Mesodermal cell (in vitro differentiated cells): Measurements from ENCODE around the gene TTC16.

Experiments
- H3K27ac ChIP-seq: 2 replicates; pipeline ENCODE4 v1.7.0; 2013; ENCODE audit warnings: mild to moderate bottlenecking, low read depth, low read length, moderate library complexity; ENCODE audit not compliant: severe bottlenecking
- H3K36me3 ChIP-seq: 2 replicates; pipeline ENCODE4 v1.7.1; 2013; ENCODE audit warnings: mild to moderate bottlenecking, low read length, moderate library complexity; ENCODE audit not compliant: control insufficient read depth, insufficient read depth
- H3K4me1 ChIP-seq: one replicate; pipeline ENCODE4 v1.7.1; 2013; ENCODE audit warnings: mild to moderate bottlenecking, low read length; ENCODE audit not compliant: insufficient read depth, control insufficient read depth, poor library complexity, severe bottlenecking
- H3K4me3 ChIP-seq: 2 replicates; pipeline ENCODE4 v1.7.0; 2013; ENCODE audit warnings: low read length, control low read depth, mild to moderate bottlenecking; ENCODE audit not compliant: insufficient read depth, poor library complexity, severe bottlenecking; ENCODE audit errors: extremely low read depth
- H3K9me3 ChIP-seq: 2 replicates; pipeline ENCODE4 v1.7.1; 2013; ENCODE audit warnings: mild to moderate bottlenecking, low read length, moderate library complexity; ENCODE audit not compliant: control insufficient read depth
- WGBS, 2 experiments: methylation state at CpG; one replicate each; pipeline ENCODE4 v1.1.5; 2013; ENCODE audit warnings: missing lambda C conversion rate in 2 of 2; ENCODE audit not compliant: insufficient coverage in 2 of 2; 5-methylcytosine and 5-hydroxymethylcytosine counted together

Gene TTC16

DNA sequence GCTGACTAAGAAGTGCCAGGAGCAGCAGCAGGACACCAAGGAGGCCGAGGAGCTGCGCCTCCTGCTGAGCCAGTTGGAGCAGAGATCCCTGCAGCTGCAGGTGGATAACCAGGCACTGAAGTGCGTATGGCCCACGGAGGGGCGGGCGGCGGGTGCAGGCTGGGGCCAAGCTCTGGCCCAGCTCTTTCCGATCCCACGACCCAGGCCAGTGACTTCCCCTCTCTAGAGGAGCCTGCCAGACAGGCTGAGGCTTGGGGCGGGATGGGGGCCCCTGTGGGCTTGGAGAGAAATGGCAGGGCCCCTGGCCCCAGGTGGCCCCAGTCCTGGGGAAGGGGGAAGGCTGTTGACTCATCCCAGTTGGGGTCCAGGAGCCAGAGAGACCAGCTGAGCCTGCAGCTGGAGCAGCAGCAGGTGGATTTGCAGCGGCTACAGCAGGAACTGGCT is 4.0 kb upstream of the TTC16 start:
- H3K4me3 ChIP-seq = no peak overlapping the region
- H3K9me3 ChIP-seq = peaks cover 4% of the 10 kb centered on the region
- H3K36me3 ChIP-seq = no peaks in the 10 kb centered on the region
- peaks cover 3% of the 10 kb centered on the region for H3K4me1 ChIP-seq
- WGBS, 2 experiments = 70 to 79% methylated on average over 10 to 11 of the region's 11 CpGs
- no peak overlapping the region for H3K27ac ChIP-seq

- Histone ChIP-seq H3K9me3 (peaks cover 4% of the 10 kb centered on the region), H3K36me3 (no peaks in the 10 kb centered on the region), H3K4me1 (peaks cover 3% of the 10 kb centered on the region), H3K27ac (no peak overlapping the region), H3K4me3 (no peak overlapping the region)
- 93 to 96% methylated on average over 8 to 11 of the region's 11 CpGs for WGBS, 2 experiments
Measured at GRCh38 chr9:127712371-127712770, 3.5 kb upstream of the TTC16 start.

DNA sequence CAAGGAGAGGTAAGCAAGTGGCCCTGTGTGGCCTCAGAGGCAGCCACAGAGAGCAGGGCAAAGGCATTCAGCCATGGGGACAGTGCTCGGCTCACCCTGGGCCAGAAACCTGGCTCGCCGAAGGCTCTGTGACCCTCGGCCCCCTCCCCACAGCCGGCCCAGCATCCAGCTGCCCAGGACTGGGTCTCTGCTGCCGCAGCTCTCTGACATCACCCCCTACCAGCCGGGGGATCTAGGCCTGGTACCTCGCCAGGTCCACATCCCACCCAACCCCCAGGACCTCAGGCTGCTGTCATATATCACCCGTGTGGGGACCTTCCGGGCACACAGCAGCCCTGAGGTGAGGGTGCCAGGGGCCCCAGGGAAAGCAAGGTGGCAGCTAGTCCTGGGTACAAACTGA is 3.0 kb upstream of the TTC16 start:
- no peak overlapping the region for H3K27ac ChIP-seq
- 95 to 96% methylated on average over 3 to 4 of the region's 10 CpGs for WGBS, 2 experiments
- peaks cover 4% of the 10 kb centered on the region for H3K9me3 ChIP-seq

DNA sequence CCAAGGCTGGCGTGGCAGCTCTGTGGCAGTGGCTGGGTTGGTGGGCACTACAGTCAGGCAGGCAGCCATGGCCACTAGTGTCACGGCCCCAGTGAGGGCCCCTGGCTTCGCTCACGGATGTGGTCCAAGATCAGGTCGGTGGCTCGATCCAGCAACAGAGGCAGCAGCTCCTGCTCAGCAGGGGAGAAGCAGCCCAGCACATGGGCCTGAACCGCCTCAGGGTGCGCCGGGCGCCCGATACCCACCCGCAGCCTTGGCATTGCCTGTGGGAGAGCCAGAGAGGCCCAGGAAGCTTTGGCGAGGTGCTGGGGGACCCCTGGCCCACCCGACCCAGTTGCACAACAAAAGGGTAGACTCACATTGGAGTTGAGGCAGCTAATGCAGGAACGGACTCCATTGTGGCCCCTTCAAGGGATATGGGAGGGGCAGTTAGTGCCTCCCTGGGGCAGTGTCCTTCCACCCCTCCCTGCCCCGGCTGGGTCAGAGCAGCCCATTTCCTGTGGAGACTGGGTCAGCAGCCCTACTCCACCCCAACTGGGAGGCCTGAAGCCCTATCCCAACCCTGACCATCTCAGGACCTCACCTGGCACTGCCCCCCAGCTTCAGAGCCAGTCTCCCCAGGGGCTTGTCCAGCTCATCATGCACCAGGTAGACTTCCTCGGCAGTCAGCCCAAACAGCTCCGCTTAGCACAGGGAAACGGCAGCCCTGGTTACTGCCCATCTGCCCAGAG is 1.7 kb upstream of the TTC16 start:
- peak overlapping the region; percentile 78 for H3K4me3 ChIP-seq
- no peaks in the 10 kb centered on the region for H3K9me3 ChIP-seq
- no peak overlapping the region for H3K27ac ChIP-seq
- 83 to 86% methylated on average over 17 to 19 of the region's 19 CpGs for WGBS, 2 experiments
- peaks cover 3% of the 10 kb centered on the region for H3K4me1 ChIP-seq
- H3K36me3 ChIP-seq = no peaks in the 10 kb centered on the region

More for the DNA sequence above, 3.0 kb upstream of the TTC16 start:
- no peak overlapping the region for H3K4me3 ChIP-seq
- peaks cover 3% of the 10 kb centered on the region for H3K4me1 ChIP-seq
- no peaks in the 10 kb centered on the region for H3K36me3 ChIP-seq

DNA sequence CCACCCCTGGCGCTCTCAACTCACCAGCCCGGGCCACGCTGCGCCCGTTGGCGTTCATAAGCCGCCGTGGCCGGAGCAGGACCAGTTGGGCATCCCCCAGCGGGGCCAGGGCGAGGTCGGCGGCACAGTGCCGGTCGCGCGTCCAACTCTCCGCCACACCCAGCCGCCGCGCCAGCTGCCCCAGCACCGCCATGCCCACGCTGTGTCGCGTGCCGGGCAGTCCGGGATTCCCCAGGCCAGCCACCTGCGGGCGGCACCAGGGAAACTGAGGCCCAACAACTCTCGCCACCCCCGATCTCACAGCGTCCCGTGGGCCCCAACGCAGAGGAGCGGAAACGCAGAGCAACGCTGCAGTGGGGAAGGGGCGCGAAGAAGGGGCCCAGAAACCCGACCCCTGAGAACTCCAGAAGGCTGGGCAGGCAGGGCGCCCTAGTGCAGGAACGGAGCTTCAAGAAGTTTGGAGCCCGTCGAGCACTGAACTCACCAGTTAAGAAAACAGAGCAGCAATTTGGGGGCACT is 869 bp upstream of the TTC16 start:
- no peaks in the 10 kb centered on the region for H3K9me3 ChIP-seq
- 0% methylated on average over 31 to 34 of the region's 44 CpGs for WGBS, 2 experiments
- H3K4me3 ChIP-seq = peak overlapping the region; percentile 78
- no peak overlapping the region for H3K27ac ChIP-seq
- peaks cover 3% of the 10 kb centered on the region for H3K4me1 ChIP-seq
- no peaks in the 10 kb centered on the region for H3K36me3 ChIP-seq

- 88 to 95% methylated on average over 5 to 6 of the region's 9 CpGs for WGBS, 2 experiments
- Histone ChIP-seq H3K4me1 (peaks cover 3% of the 10 kb centered on the region), H3K27ac (no peak overlapping the region), H3K4me3 (no peak overlapping the region), H3K9me3 (no peaks in the 10 kb centered on the region), H3K36me3 (no peaks in the 10 kb centered on the region)
Measured at GRCh38 chr9:127716412-127716811, 533 bp downstream of the TTC16 start.

- Histone ChIP-seq H3K4me3 (no peak overlapping the region), H3K36me3 (no peaks in the 10 kb centered on the region), H3K9me3 (no peaks in the 10 kb centered on the region), H3K27ac (no peak overlapping the region), H3K4me1 (no peaks in the 10 kb centered on the region)
- WGBS, 2 experiments = 90 to 92% methylated on average over 1 to 4 of the region's 5 CpGs
Measured at GRCh38 chr9:127717766-127718165, 1.9 kb downstream of the TTC16 start.

- no peaks in the 10 kb centered on the region for H3K4me1 ChIP-seq
- no peak overlapping the region for H3K27ac ChIP-seq
- 93% methylated on average over 11 to 12 of the region's 12 CpGs for WGBS, 2 experiments
- H3K36me3 ChIP-seq = no peaks in the 10 kb centered on the region
- no peak overlapping the region for H3K4me3 ChIP-seq
- H3K9me3 ChIP-seq = no peaks in the 10 kb centered on the region
Measured at GRCh38 chr9:127720031-127720864, 4.4 kb downstream of the TTC16 start.

DNA sequence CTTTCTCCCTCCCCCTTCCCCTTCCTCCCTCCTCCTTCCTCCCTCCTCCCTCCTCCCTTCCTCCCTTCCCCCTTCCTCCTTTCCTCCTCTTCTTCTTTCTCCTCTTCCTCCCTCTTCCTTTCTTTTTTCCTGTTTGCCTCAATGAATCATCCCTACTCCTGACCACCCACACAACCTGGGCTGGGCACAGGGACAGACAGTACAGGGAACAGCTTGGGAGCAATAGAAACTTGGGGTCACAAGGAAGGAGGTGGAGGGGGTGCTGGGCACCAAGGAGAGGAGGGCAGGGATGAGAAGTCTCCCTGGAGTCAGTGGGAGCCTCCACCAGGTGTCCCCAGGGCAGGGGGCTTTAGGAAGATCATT is 5.0 kb downstream of the TTC16 start:
- Histone ChIP-seq H3K27ac (no peak overlapping the region), H3K4me3 (no peak overlapping the region), H3K36me3 (no peaks in the 10 kb centered on the region), H3K4me1 (no peaks in the 10 kb centered on the region), H3K9me3 (no peaks in the 10 kb centered on the region)

DNA sequence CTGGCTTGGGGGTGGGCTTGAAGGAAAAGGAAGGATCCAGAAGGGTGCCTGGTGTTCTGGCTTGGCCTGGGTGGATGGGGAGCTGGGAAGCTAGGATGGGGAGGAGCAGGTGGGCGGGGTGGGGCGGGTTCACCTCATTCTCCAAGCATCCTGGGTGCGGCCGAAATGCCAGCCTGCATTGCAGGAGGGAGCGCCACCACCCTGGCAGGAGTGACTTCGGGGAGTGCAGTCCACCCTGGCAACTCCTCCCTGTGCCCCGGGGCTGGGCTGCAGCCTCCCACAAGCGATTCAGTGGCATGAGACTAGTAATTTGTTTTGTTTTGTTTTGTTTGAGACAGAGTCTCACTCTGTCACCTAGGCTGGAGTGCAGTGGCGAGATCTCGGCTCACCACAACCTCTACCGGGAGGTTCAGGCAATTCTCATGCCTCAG is 5.5 kb downstream of the TTC16 start:
- Histone ChIP-seq H3K4me3 (no peak overlapping the region), H3K27ac (no peak overlapping the region), H3K9me3 (no peaks in the 10 kb centered on the region), H3K4me1 (no peaks in the 10 kb centered on the region), H3K36me3 (no peaks in the 10 kb centered on the region)
- 71 to 75% methylated on average over 8 to 10 of the region's 11 CpGs for WGBS, 2 experiments
